IMR-90 (cell line): ENCODE results near the gene ZKSCAN7. TPM values are rescaled to one million over a fixed set of nuclear protein-coding genes. Genes with fewer than 3 reads are reported as not detected.

ENCODE experiments used
- ATAC-seq: fragments of 200-7000 bp; cut with Tn5 transposase; 2 replicates; pipeline ENCODE4 v1.9.1; 2020; ENCODE audit warnings: low read depth, mild to moderate bottlenecking, moderate library complexity
- BruUV-seq: library from RNA; stranded (reverse); fragments of 400-500 nt; replicated peaks from 2 replicates; lab custom pipeline; 2021; lab: Mats Ljungman, UMichigan
- CTCF ChIA-PET: fragments of 300-600 bp; formaldehyde crosslinking; extraction: SDS; loops from one replicate; lab custom pipeline; 2021; ENCODE audit warnings: antibody characterized with exemption; lab: Yijun Ruan, JAX
- POLR2A ChIA-PET: fragments of 300-600 bp; sonication (Branson Sonifier 250); formaldehyde crosslinking; loops from one replicate; lab custom pipeline; 2022; ENCODE audit warnings: antibody characterized with exemption; ENCODE audit not compliant: unreplicated experiment; lab: Charles Lee
- DNase-seq: peaks from one replicate; pipeline ENCODE4 v3.0.0; 2013
- H2AFZ ChIP-seq: replicated peaks from 2 replicates; pipeline ENCODE3; 2013; ENCODE audit warnings: low read length, mild to moderate bottlenecking; ENCODE audit not compliant: poor library complexity
- H2AK5ac ChIP-seq: 2 replicates; pipeline ENCODE4 v1.6.1; 2013; ENCODE audit warnings: low read depth, low read length, inconsistent platforms
- H2AK9ac ChIP-seq: replicated peaks from 2 replicates; pipeline ENCODE3; 2013; ENCODE audit warnings: mild to moderate bottlenecking, low read depth, low read length, moderate library complexity; ENCODE audit not compliant: poor library complexity
- H2BK120ac ChIP-seq: 2 replicates; pipeline ENCODE4 v1.6.1; 2013; ENCODE audit warnings: low read depth, low read length, inconsistent platforms
- H2BK15ac ChIP-seq: 3 replicates; pipeline ENCODE4 v1.6.1; 2013; ENCODE audit warnings: low read depth, low read length, inconsistent platforms
- H2BK20ac ChIP-seq: 2 replicates; pipeline ENCODE4 v1.6.1; 2013; ENCODE audit warnings: low read depth, mild to moderate bottlenecking, inconsistent platforms, low read length, moderate library complexity
- H2BK5ac ChIP-seq: 2 replicates; pipeline ENCODE4 v1.6.1; 2013; ENCODE audit warnings: mild to moderate bottlenecking, low read depth, low read length, inconsistent platforms; ENCODE audit not compliant: poor library complexity, severe bottlenecking
- H3K14ac ChIP-seq: replicated peaks from 2 replicates; pipeline ENCODE4 v1.6.1; 2013; ENCODE audit warnings: low read depth, low read length, inconsistent platforms
- H3K18ac ChIP-seq: 2 replicates; pipeline ENCODE4 v1.6.1; 2013; ENCODE audit warnings: low read depth, low read length, control low read depth
- H3K23ac ChIP-seq: 2 replicates; pipeline ENCODE4 v1.6.1; 2013; ENCODE audit warnings: low read depth, low read length, inconsistent platforms
- H3K27ac ChIP-seq: 2 replicates; pipeline ENCODE4 v1.5.1; 2013; ENCODE audit warnings: mild to moderate bottlenecking, control low read depth, low read length; ENCODE audit not compliant: insufficient read depth
- H3K27me3 ChIP-seq: 2 replicates; pipeline ENCODE4 v1.6.1; 2013; ENCODE audit warnings: low read length; ENCODE audit not compliant: control insufficient read depth, insufficient read depth
- H3K36me3 ChIP-seq: 2 replicates; pipeline ENCODE4 v1.6.1; 2013; ENCODE audit warnings: low read length, mixed read lengths; ENCODE audit not compliant: control insufficient read depth, insufficient read depth
- H3K4ac ChIP-seq: 2 replicates; pipeline ENCODE4 v1.6.1; 2013; ENCODE audit warnings: low read depth, low read length, inconsistent platforms
- H3K4me1 ChIP-seq: 2 replicates; pipeline ENCODE4 v1.6.1; 2013; ENCODE audit warnings: low read length, mixed read lengths; ENCODE audit not compliant: control insufficient read depth, insufficient read depth
- H3K4me2 ChIP-seq: 2 replicates; pipeline ENCODE4 v1.6.1; 2013; ENCODE audit warnings: low read depth, mild to moderate bottlenecking, control low read depth, low read length, moderate library complexity
- H3K4me3 ChIP-seq: 2 replicates; pipeline ENCODE4 v1.5.1; 2013; ENCODE audit warnings: low read depth, mild to moderate bottlenecking, control low read depth, low read length, moderate library complexity; ENCODE audit not compliant: insufficient read depth
- H3K56ac ChIP-seq: 2 replicates; pipeline ENCODE4 v1.6.1; 2013; ENCODE audit warnings: low read length, inconsistent platforms; ENCODE audit not compliant: insufficient read depth; ENCODE audit errors: extremely low read depth
- H3K79me1 ChIP-seq, 2 experiments: 2 replicates each; pipeline ENCODE4 v1.6.1; 2013; ENCODE audit warnings: low read length in 2 of 2, inconsistent platforms in 1 of 2, low read depth in 1 of 2
- H3K9ac ChIP-seq: 2 replicates; pipeline ENCODE4 v1.6.1; 2013; ENCODE audit warnings: low read depth, low read length, control low read depth
- H3K9me1 ChIP-seq: 2 replicates; pipeline ENCODE4 v1.6.1; 2013; ENCODE audit warnings: low read length, inconsistent platforms; ENCODE audit not compliant: insufficient read depth
- H3K9me3 ChIP-seq: 2 replicates; pipeline ENCODE4 v1.6.1; 2013; ENCODE audit warnings: low read length; ENCODE audit not compliant: control insufficient read depth, insufficient read depth
- H4K20me1 ChIP-seq: 2 replicates; pipeline ENCODE4 v1.6.1; 2013; ENCODE audit warnings: low read length, inconsistent platforms; ENCODE audit not compliant: insufficient read depth
- H4K5ac ChIP-seq: 2 replicates; pipeline ENCODE4 v1.6.1; 2013; ENCODE audit warnings: mild to moderate bottlenecking, low read depth, low read length, control low read depth
- H4K8ac ChIP-seq, 2 experiments: 2 replicates each; pipeline ENCODE4 v1.6.1; 2013; ENCODE audit warnings: low read depth in 2 of 2, low read length in 2 of 2, control low read depth in 1 of 2, inconsistent platforms in 1 of 2
- H4K91ac ChIP-seq: 2 replicates; pipeline ENCODE4 v1.6.1; 2013; ENCODE audit warnings: low read depth, low read length, inconsistent platforms; ENCODE audit not compliant: insufficient read depth
- CEBPB ChIP-seq: IDR thresholded peaks from 2 replicates; pipeline ENCODE4 v1.6.1; 2012; ENCODE audit warnings: low read depth, low read length, improper control_type of control experiment
- CHD1 ChIP-seq: IDR thresholded peaks from 2 replicates; pipeline ENCODE4 v1.6.1; 2012; ENCODE audit warnings: low read depth, low read length, improper control_type of control experiment
- CTCF ChIP-seq: conservative IDR thresholded peaks from 2 replicates; pipeline ENCODE4 v1.5.1; 2012; ENCODE audit warnings: mild to moderate bottlenecking, low read depth, low read length, improper control_type of control experiment
- ELK1 ChIP-seq: fragments of 150-350 bp; IDR thresholded peaks from 2 replicates; pipeline ENCODE4 v1.6.1; 2016; ENCODE audit warnings: low read depth, mild to moderate bottlenecking, low read length, moderate library complexity, borderline replicate concordance
- FOS ChIP-seq: fragments of 150-350 bp; IDR thresholded peaks from 2 replicates; pipeline ENCODE4 v1.6.1; 2016; ENCODE audit warnings: low read depth, low read length
- MAFK ChIP-seq: IDR thresholded peaks from 2 replicates; pipeline ENCODE4 v1.6.1; 2012; ENCODE audit warnings: low read depth, low read length, improper control_type of control experiment
- MXI1 ChIP-seq: IDR thresholded peaks from 2 replicates; pipeline ENCODE4 v1.6.1; 2012; ENCODE audit warnings: low read depth, mild to moderate bottlenecking, low read length, moderate library complexity, borderline replicate concordance
- NFE2L2 ChIP-seq: fragments of 150-350 bp; IDR thresholded peaks from 2 replicates; pipeline ENCODE4 v1.6.1; 2016; ENCODE audit warnings: low read depth, mild to moderate bottlenecking, low read length
- RAD21 ChIP-seq: IDR thresholded peaks from 2 replicates; pipeline ENCODE4 v1.6.1; 2012; ENCODE audit warnings: low read length, improper control_type of control experiment
- RCOR1 ChIP-seq: IDR thresholded peaks from 2 replicates; pipeline ENCODE4 v1.6.1; 2012; ENCODE audit warnings: mild to moderate bottlenecking, low read length, improper control_type of control experiment; ENCODE audit not compliant: insufficient replicate concordance
- RFX5 ChIP-seq: IDR thresholded peaks from 2 replicates; pipeline ENCODE4 v1.8.0; 2012; ENCODE audit warnings: low read depth, mild to moderate bottlenecking, low read length, moderate library complexity
- SMC3 ChIP-seq: fragments of 150-350 bp; IDR thresholded peaks from 2 replicates; pipeline ENCODE4 v1.6.1; 2016; ENCODE audit warnings: low read depth, mild to moderate bottlenecking, antibody characterized with exemption, low read length, moderate library complexity
- USF2 ChIP-seq: fragments of 150-350 bp; IDR thresholded peaks from 2 replicates; pipeline ENCODE4 v1.6.1; 2017; ENCODE audit warnings: mild to moderate bottlenecking, antibody characterized with exemption, low read length, low read depth
- WGBS, 2 experiments: methylation state at CpG; one replicate each; pipeline versions ENCODE4 v1.1.5 to v1.1.7; 2013; ENCODE audit warnings: missing lambda C conversion rate in 2 of 2; ENCODE audit not compliant: insufficient read length in 1 of 2; ENCODE audit errors: extremely low coverage in 2 of 2; 5-methylcytosine and 5-hydroxymethylcytosine counted together
- dilution Hi-C: fragments of 300-500 bp; cut with HindIII; formaldehyde crosslinking; loops from one replicate; pipeline ENCODE4 v1.14.3; 2018; ENCODE audit warnings: low sequenced_read_pairs; ENCODE audit not compliant: unreplicated experiment
- in situ Hi-C: fragments of 300-500 bp; cut with MboI; formaldehyde crosslinking; loops from 3 replicates; pipeline ENCODE4 v1.14.3; 2019; ENCODE audit warnings: low sequenced_read_pairs, inconsistent platforms, mixed read lengths
- intact Hi-C: fragments of 100-400 bp; cut with micrococcal nuclease; formaldehyde crosslinking; loops from 2 replicates; pipeline ENCODE4 v1.10.0; 2022
- polyA plus RNA-seq, 3 experiments: library from polyadenylated mRNA; depleted of rRNA; stranded (reverse); fragments of >200 nt; gene quantifications; 2 replicates each; pipeline ENCODE4 v1.2.3, GENCODE V29; 2012; ENCODE audit warnings: low replicate concordance in 1 of 3
- total RNA-seq: library from RNA; depleted of rRNA; stranded (reverse); fragments of >200 nt; gene quantifications from 2 replicates; pipeline ENCODE4 v1.2.3, GENCODE V29; 2012

Gene ZKSCAN7
- total and polyA plus RNA-seq, 2 of the 4 experiments (the other 2 are of a cell fraction): 2.6 to 4.7 TPM

GRCh38 chr3:44510000-44510368 lies 45.0 kb upstream of the ZKSCAN7 start:
- POLR2A ChIA-PET: no interaction called here
- intact Hi-C loops: loop anchor here (1.0 to 5.0 kb wide), 3 partner anchors 33 to 187 kb away; partner anchors contain the start of genes TCAIM and ZNF445

More at GRCh38 chr3:44510000-44510368, 45.0 kb upstream of the ZKSCAN7 start:
- Histone ChIP-seq H3K9me3 (peaks cover 3% of the 10 kb centered on the region; the same call in 1 of the 2 replicates), H3K4me3 (peak overlapping the region; percentile 94), H3K56ac (peak overlapping the region; percentile 26; the same call in 1 of the 2 replicates), H3K36me3 (peaks cover 2% of the 10 kb centered on the region; the same call in 1 of the 2 replicates), H2AK5ac (no peak overlapping the region), H2AFZ (peak overlapping the region; percentile 91), H4K5ac (no peak overlapping the region), H3K27me3 (no peaks in the 10 kb centered on the region), H2BK5ac (no peak overlapping the region), H3K4me2 (peak overlapping the region; percentile 97), H2BK20ac (no peak overlapping the region), H2BK15ac (no peak overlapping the region), H3K9ac (peak overlapping the region; percentile 83), H3K14ac (peak overlapping the region; percentile 12), H3K9me1 (peaks cover 8% of the 10 kb centered on the region; the same call in 1 of the 2 replicates), H4K20me1 (no peaks in the 10 kb centered on the region; the same call in 1 of the 2 replicates), H3K4me1 (peaks cover 6% of the 10 kb centered on the region), H2BK120ac (no peak overlapping the region), H3K27ac (peak overlapping the region; percentile 15; the same call in 1 of the 2 replicates), H2AK9ac (peak overlapping the region; percentile 8), H3K4ac (no peak overlapping the region), H4K91ac (no peak overlapping the region), H3K79me1 (peaks cover 17 to 32% of the 10 kb centered on the region in 2 experiments), H4K8ac (peak overlapping the region; percentile 8 to 37; a peak in 3 of 4 replicates), H3K23ac (no peak overlapping the region), H3K18ac (no peak overlapping the region)
- no peak for TF ChIP-seq CEBPB
- TF ChIP-seq RCOR1: no peak
- no peak for TF ChIP-seq SMC3
- no peak for TF ChIP-seq MXI1
- TF ChIP-seq CTCF: no peak
- TF ChIP-seq RAD21: no peak
- no peak for TF ChIP-seq CHD1
- no peak for TF ChIP-seq MAFK
- TF ChIP-seq ELK1: no peak
- no peak for TF ChIP-seq NFE2L2
- TF ChIP-seq FOS: no peak
- TF ChIP-seq RFX5: no peak
- no peak for TF ChIP-seq USF2
- CTCF ChIA-PET: no interaction called here
- peak; percentile 17 for DNase-seq
- no peak for ATAC-seq
- no TSS peak for BruUV-seq
- dilution Hi-C loops: no loop called here
- no CpG with 5 or more reads among the region's 6 CpGs for WGBS, 2 experiments
- in situ Hi-C loops: no loop called here
